Retinal pigment epithelial cell (primary cell): Measurements from ENCODE around the gene LHX2.

Experiments
- DNase-seq: peaks from one replicate; pipeline ENCODE4 v3.0.0-alpha.2; 2010; ENCODE audit warnings: low read depth
- H3K4me3 ChIP-seq: 2 replicates; pipeline ENCODE4 v1.5.1; 2011; ENCODE audit warnings: mild to moderate bottlenecking, low read length, control low read depth, moderate library complexity
- TF ChIP-seq, protein P1 (sequence below): conservative IDR thresholded peaks from 2 replicates; pipeline ENCODE4 v1.5.1; 2011; ENCODE audit warnings: low read depth, low read length, control low read depth, inconsistent platforms

LHX2 gene

DNA sequence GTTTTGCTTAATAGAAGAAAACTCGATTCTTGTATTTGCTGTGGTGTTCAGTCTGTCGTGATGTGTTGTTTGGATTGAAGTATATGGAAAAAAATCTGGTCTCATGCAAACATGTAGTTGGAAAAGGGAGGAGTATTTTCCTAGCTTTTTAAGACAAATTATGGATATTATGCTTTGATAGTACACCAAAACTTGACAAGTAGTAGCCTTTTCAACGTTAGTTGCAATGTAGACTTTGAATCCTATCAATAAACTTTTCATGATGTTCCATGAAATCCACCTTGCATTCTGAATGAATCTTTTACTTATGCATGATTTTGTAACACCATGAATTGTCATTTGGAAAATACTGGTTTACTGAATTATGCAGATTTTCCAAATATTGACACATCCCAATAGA, 64.2 kb downstream of the LHX2 start:
- TF ChIP-seq, protein P1, sequence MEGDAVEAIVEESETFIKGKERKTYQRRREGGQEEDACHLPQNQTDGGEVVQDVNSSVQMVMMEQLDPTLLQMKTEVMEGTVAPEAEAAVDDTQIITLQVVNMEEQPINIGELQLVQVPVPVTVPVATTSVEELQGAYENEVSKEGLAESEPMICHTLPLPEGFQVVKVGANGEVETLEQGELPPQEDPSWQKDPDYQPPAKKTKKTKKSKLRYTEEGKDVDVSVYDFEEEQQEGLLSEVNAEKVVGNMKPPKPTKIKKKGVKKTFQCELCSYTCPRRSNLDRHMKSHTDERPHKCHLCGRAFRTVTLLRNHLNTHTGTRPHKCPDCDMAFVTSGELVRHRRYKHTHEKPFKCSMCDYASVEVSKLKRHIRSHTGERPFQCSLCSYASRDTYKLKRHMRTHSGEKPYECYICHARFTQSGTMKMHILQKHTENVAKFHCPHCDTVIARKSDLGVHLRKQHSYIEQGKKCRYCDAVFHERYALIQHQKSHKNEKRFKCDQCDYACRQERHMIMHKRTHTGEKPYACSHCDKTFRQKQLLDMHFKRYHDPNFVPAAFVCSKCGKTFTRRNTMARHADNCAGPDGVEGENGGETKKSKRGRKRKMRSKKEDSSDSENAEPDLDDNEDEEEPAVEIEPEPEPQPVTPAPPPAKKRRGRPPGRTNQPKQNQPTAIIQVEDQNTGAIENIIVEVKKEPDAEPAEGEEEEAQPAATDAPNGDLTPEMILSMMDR: no peak
- DNase-seq: no peak
- H3K4me3 ChIP-seq: no peak overlapping the region

DNA sequence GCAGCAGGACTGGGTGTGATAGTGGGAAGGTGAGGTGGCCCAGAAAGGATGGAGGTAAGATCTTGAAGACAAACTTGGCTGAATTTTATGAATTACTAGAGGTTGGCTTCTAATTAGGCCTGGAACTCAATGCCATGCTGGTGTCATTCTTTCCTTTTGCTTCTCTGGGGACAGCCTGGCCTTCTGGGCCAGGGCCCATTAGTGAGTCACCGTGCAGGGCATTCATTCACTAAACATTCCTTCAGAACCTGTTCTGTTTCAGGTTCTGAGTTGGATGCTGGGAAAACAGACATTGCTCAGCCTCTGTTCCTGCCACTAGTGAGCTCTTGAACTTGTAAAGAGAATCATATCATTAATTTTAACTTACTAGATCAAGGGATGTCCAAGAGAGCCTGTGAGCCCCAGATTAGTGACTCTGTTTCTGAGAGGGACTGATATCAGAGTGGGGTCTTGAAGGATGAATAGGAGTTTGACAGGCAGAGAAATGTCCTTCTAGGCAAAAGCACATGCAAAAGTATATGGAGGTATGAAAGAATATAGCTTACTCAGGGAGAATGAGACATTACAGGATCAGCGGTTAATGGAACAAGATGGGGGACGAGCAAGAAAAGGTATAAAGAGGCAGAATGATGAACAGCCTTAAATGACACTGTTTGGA, 66.5 kb downstream of the LHX2 start:
- no peak for DNase-seq
- TF ChIP-seq, protein P1: no peak
- no peak overlapping the region for H3K4me3 ChIP-seq

DNA sequence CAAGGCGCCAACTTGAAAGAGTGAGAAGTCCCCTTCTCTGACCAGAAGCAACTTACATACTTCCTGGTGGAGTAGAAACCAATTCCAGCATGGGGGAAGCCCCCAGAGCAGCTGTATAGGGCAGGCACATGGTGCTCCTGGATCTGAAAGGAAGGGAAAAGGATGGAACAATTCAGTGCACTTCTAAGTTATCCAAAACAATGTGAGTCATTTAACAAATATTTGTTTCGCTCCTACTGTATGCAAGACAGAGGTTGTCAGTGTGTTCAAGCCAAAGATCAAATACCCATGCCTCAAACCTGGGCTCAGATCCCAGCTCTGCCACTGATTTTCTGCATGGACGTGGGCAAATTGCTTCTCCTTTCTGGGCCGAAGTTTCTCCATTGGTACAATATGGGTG, 67.1 kb downstream of the LHX2 start:
- no peak overlapping the region for H3K4me3 ChIP-seq
- TF ChIP-seq, protein P1: no peak
- no peak for DNase-seq

DNA sequence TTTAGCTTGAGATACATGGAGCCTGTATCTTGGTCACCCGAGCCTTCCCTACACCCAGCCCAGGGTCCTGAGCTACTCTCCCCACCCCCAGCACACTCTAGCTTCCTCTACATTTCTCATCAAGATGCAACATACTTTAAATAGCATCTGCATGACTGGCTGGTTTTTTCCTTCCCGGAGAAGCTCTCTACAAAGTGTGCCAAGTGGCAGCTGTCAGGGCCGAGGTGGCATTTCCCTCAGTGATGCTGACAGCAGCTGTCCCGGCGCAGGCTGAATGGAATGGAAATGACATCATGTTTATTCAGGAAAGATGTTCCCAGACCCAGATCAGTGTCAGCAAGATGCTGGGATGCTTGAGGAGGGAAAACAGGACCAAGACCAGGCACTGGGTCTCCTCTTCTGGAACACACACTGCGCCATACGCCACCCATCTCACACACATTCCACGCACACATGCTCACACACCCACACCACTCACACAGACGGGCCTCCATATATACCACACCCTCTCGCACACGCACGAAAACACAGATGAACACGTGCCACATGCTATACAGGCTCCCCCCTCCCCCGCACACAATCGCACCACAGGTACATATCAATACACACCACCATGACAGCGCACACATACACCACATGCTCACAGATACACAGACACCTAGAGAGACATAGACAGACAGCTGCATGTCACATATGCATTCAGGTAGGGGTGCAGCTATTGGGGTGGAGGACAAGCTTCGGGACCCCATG, 67.8 kb downstream of the LHX2 start:
- H3K4me3 ChIP-seq: no peak overlapping the region
- TF ChIP-seq, protein P1: no peak
- no peak for DNase-seq

DNA sequence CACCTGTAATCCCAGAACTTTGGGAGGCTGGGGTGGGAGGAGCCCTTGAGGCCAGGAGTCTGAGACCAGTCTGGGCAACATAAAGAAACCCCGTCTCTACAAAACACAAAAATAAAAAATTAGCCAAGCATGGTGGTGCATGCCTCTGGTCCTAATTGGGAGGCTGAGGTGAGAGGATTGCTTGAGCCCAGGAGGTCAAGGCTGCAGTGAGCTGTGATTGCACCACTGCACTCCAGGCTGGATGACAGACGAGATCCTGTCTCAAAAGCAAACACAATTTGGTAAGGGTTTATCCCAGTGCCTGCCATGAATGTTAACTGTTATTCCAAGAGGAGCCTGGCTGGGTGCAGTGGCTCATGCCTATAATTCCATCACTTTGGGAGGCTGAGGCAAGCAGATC, 71.1 kb downstream of the LHX2 start:
- no peak for DNase-seq
- TF ChIP-seq, protein P1: no peak
- H3K4me3 ChIP-seq: no peak overlapping the region
